GM13977 (cell line): ENCODE results near the gene FCGBP.

Source experiments
- DNase-seq: peaks from one replicate; pipeline ENCODE4 v3.0.0; 2012; ENCODE audit warnings: low spot score
- in situ Hi-C: fragments of 300-500 bp; cut with MboI; formaldehyde crosslinking; loops from one replicate; pipeline ENCODE4 v1.12.0; 2022; ENCODE audit warnings: low sequenced_read_pairs, low pct_unique_long_range_greater_than_20kb, mixed read lengths, inconsistent platforms; ENCODE audit not compliant: unreplicated experiment
- TF ChIP-seq, protein P1 (sequence below): IDR thresholded peaks from 2 replicates; pipeline ENCODE4 v1.5.1; 2012; ENCODE audit warnings: mild to moderate bottlenecking, control low read depth; ENCODE audit not compliant: insufficient read depth; ENCODE audit errors: extremely low read depth, missing control alignments

FCGBP gene

GRCh38 chr19:39924952-39925351 is 9.5 kb downstream of the FCGBP start:
- no peak for DNase-seq
- in situ Hi-C loops: no loop called here
- TF ChIP-seq, protein P1, sequence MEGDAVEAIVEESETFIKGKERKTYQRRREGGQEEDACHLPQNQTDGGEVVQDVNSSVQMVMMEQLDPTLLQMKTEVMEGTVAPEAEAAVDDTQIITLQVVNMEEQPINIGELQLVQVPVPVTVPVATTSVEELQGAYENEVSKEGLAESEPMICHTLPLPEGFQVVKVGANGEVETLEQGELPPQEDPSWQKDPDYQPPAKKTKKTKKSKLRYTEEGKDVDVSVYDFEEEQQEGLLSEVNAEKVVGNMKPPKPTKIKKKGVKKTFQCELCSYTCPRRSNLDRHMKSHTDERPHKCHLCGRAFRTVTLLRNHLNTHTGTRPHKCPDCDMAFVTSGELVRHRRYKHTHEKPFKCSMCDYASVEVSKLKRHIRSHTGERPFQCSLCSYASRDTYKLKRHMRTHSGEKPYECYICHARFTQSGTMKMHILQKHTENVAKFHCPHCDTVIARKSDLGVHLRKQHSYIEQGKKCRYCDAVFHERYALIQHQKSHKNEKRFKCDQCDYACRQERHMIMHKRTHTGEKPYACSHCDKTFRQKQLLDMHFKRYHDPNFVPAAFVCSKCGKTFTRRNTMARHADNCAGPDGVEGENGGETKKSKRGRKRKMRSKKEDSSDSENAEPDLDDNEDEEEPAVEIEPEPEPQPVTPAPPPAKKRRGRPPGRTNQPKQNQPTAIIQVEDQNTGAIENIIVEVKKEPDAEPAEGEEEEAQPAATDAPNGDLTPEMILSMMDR: no peak

DNA sequence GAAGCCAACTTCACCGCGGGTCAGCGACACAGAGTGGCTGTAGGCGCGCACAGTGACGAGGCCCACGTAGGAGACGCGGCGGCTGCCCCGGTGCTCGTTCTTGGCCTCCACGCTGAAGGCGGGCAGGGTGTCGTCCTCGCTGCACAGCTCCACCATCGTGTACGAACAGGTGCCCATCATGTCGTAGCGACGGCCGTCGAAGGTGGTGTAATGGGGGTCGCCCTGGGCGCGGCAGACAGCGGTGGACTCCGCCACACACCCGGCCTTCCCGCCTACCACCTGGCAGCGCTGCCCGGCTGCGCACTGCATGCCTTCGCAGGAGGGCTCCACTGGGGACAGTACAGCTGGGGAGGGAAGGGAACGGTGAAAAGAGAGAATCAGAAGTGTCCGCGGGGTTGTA is 10.0 kb downstream of the FCGBP start:
- TF ChIP-seq, protein P1: no peak
- no peak for DNase-seq

GRCh38 chr19:39923862-39924261 is 10.6 kb downstream of the FCGBP start:
- TF ChIP-seq, protein P1: no peak
- DNase-seq: no peak
- in situ Hi-C loops: no loop called here

More for the DNA sequence above, 10.0 kb downstream of the FCGBP start:
- in situ Hi-C loops: no loop called here

DNA sequence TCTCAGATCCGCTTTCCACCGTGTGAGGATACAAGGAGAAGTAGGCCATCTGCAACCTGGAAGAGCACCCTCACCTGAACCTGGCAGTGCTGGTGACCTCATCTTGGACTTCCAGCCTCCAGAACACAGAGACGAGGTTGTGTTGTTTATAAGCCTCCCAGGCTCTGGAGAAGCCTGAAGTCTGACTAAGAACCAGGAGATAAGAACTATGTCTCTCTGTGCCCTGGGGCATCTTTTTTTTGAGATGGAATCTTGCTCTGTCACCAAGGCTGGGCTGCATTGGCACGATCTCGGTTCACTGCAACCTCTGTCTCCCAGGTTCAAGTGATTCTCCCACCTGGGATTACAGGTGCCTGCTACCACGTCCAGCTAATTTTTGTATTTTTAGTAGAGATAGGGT is 14.5 kb downstream of the FCGBP start:
- in situ Hi-C loops: no loop called here
- peak; percentile 10 for DNase-seq
- TF ChIP-seq, protein P1: no peak

DNA sequence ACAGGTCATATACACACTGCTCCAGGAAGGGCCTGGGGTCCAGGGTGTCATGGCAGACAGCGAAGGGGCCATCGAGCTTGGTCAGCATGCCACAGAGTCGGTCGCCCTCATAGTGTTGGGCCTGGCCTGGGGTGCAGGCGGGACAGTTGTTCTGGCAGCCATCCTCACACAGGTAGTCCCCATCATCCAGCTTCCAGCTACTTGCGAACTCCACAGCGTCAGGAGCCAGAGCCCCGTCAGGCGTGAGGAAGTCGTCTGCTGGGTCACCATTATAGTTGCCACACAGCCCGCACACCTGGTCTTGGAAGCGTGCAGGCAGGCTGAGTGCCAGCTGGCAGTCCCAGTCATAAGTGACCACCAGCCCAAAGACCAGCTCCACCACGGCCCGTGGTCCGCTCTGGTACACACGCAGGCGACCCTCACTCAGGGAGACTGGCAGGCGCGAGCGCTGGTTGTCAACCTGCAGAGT is 16.2 kb downstream of the FCGBP start:
- TF ChIP-seq, protein P1: no peak
- peak; percentile 7 for DNase-seq
- in situ Hi-C loops: no loop called here

DNA sequence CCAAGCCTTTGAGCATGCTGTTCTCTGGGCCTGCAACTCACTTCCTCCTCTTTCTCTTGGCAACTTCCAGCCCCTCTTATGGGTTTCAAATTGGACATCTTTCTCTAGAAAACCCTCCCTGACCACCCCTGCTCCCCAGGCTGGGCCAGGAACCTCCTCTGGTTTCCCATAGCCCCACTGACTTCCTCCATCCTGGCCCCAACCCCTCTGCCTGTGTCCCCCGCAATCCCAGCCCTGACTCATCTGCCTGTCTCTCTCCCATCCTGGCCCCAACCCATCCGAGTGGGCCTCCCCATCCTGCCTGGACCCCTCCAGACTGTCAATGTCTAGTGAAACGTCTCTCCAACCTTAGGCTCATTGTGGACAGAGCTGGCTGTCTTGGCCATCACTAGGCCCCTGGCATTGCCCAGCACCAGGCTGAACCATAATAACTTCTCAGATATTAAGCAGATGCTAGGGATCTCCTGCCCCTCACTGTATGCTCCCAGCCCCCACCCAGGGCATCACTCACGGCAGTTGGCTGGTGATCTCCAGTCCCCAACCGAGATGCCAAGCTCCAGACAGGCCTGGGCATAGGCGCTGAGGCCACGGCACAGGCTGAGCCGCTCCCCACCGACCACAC is 16.8 kb downstream of the FCGBP start:
- in situ Hi-C loops: no loop called here
- peak; percentile 12 for DNase-seq

More for the DNA sequence above, 16.8 kb downstream of the FCGBP start:
- TF ChIP-seq, protein P1: no peak
